ENCODE measurements around the gene SLC25A24.
A peak's percentile ranks its signal among the peaks of the same experiment; 100 is the strongest.
"Not testable (repeated sequence)": the region's sequence is repeated elsewhere in the genome, so short reads cannot be mapped to it uniquely, and the experiment has no call there.

SLC25A24 gene

DNA sequence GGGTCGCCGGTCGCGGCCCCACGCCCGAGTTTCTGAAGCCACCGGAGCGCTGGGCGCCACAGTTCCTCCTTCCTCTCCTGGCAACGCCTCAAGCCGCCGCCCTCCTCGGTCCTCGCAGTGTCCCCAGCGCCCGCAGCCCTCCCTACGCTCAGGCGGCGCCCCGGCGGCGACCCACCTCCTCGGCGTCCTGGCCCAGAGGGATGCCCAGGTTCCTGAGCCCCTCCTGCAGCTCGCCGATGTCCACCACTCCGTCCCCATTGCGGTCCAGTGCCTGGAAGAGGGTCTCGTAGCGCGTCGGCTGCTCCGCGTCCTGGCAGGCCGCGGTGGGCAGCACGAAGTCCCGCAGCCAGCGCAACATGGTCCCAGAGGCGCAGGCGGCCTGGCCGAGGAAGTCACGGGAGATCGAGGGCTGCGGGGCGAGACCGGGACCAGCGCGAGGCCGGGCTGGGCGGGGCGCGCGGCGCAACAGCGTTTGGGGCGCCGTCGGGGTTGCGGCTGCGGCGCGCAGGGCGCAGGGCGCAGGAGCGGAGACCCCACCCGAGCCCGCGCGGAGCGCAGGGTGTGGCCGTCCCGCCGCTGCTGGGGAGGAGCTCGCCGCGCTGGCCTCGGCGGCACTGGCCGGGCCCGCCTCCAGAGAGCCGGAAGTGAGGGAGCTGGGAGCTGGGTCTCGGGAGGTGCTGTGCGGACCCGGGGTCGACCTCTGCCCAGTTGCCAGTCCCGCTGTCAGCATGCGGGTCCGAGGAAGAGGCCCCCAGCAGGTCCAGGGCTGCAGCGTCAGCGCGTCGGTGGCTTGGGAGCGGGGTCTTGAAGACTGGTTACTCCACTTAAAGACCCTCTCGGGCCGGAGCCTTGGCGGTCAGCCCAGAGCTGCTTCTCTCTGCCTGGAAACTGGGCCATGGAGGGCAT, at the start of gene SLC25A24:
Gene SLC25A24 (minus strand): TSS at position 563 of the 906 bp plus-strand sequence. CDS start 205 bp downstream, at position 358.
- DNase-seq, result peak; percentile 91

DNA sequence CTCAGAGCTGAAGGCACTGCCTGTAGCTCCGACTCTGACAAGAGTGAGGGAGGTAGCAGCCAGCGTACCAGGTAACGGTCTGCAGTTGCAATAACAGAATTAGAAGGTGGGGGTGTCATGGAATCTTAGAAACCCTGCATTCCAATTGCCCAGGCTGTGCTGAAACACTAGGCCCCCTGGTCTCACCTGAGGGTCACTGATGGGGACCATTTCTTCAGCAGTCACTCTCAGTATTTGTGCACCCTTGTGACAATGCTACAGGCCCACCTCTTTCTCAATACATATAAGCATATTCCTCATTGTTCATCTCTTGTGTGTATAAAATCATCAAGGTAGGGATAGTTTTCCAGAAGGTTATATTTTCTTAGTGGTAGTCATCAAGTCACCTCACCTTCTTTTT, 43.8 kb upstream of the SLC25A24 start, which contains the start of gene NBPF4:
Gene NBPF4 (minus strand): TSS at position 101 of the 400 bp plus-strand sequence. CDS start 315 bp downstream, outside the sequence.
- DNase-seq, result not testable (repeated sequence)

GRCh38 chr1:108239426-108239825, 39.3 kb upstream of the SLC25A24 start:
- DNase-seq, result not testable (repeated sequence)

DNA sequence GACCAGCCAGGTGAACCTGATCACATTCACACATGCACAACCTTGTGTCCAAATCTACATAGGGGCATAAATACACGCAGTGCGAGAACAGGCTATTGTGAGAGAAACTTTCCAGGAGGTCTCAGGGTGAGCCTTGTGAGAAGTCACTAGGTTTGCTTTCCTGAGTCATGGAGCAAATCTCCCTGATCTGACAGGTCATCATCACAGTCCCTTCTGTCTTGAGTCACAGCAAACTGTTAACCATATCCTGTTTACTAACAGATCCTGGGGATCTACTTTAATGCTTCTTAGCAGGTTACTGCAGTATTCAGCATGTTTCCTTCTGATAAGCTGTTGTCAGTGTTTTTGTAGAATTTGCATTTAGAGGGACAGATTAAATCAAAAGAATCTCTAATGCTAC, 35.2 kb upstream of the SLC25A24 start:
- not testable (repeated sequence) for DNase-seq

GRCh38 chr1:108232183-108232582, 32.0 kb upstream of the SLC25A24 start:
- DNase-seq, result not testable (repeated sequence)

- DNase-seq, result not testable (repeated sequence)
Measured at GRCh38 chr1:108229976-108230375, 29.8 kb upstream of the SLC25A24 start.

- not testable (repeated sequence) for DNase-seq
Measured at GRCh38 chr1:108227772-108228171, 27.6 kb upstream of the SLC25A24 start.

GRCh38 chr1:108226855-108227254, 26.7 kb upstream of the SLC25A24 start:
- not testable (repeated sequence) for DNase-seq

GRCh38 chr1:108223226-108223625, 23.1 kb upstream of the SLC25A24 start:
- DNase-seq, result not testable (repeated sequence)

DNA sequence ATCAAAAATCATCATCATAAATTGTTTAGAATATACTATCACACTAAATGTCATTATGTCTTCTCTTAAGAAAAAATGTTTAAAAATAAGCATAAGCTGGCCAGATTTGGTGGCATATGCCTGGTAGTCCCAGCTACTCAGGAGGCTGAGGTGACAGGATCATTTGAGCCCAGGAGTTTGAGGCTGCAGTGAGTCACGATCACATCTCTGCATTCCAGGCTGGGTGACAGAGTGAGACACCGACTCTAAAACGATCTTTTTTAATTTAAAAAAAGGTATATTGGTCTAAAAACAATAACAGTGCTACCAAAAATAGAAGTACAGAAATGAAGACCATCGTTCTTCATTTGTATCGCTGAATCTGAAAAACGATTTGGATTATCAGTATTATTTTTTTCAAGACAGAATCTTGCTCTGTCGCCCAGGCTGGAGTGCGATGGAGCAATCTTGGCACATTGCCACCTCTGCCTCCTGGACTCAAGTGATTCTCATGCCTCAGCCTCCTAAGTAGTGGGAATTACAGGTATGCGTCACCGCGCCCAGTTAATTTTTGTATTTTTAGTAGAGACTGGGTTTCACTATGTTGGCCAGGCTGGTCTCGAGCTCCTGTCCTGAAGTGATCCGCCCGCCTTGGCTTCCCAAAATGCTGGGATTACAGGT, 17.5 kb upstream of the SLC25A24 start:
- DNase-seq, result not testable (repeated sequence)

DNA sequence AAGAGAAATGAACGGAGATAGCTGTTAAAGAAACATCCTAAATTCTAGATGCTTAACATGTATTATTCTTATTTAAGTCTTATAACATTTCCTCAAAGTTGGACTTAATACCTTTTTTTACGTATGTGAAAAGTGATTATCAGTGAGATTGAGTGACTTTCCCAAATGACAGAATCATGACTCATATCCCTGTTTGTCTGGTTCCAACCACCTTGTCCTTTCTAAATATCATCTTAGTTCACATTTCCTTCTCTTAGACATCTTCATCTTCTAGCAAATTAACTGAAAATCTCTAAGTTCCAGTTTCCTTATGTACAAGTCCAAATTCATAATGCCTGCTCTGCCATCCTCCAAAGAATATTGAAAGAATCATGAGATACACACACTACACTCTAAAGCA, 16.9 kb upstream of the SLC25A24 start:
- DNase-seq, result not testable (repeated sequence)

- DNase-seq, result not testable (repeated sequence)
Measured at GRCh38 chr1:108216028-108216890, 16.1 kb upstream of the SLC25A24 start.

DNA sequence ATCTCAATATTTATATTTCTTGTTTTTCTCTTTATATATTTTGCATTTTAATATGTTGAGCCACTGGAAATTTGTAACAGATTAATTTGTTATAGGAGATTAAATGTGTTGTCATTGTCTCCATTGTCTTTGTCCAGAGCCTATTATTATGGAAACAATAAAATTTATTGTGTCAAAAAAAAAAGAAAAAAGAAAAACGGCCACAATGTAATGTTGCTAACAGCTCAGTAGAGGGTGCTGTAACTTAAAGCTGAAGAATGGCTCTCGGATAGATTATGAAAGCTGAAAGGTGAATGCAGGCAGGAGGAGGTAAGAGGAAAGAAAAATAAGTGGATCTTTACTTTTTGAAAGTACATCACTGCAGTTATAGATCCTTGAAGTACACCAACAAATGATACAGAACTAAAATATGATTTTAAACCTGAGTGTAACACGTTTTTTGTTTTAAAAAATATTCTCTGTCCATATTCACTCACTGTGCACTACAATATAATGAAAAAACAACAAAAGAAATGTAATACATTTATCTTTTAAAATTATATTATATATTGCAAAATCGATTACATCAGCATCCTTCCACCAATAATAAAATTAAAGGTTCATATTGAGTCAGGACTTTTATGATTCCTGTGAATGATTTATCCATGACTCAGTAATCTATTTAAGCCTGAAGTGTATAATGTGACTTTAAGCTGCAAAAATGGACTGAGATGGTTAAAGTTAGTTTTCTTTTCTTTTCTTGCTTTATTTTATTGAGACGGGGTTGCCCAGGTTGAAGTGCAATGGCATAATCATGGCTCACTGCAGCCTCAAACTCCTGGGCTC, 14.7 kb upstream of the SLC25A24 start:
- DNase-seq, result peak; percentile 61

DNA sequence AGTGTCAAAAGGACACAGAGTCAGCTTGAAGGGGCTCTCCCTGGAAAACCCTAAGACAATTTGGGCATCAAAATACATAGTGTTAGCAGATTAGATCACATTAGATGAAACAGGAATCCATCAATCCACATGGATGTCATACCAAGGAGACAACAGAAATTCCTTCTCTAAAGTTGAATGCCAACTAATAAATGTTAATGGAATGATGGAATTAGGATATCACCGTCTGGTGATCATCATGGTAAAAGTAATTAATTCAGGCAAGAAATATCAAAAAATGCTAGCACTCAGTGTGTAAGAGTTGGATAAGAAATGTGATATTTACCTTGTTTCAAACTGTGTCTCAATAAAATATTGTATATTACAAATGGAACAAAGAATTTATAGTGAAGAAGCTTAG, 10.9 kb upstream of the SLC25A24 start:
- no peak for DNase-seq

GRCh38 chr1:108209456-108210108, 9.4 kb upstream of the SLC25A24 start:
- DNase-seq, result no peak

DNA sequence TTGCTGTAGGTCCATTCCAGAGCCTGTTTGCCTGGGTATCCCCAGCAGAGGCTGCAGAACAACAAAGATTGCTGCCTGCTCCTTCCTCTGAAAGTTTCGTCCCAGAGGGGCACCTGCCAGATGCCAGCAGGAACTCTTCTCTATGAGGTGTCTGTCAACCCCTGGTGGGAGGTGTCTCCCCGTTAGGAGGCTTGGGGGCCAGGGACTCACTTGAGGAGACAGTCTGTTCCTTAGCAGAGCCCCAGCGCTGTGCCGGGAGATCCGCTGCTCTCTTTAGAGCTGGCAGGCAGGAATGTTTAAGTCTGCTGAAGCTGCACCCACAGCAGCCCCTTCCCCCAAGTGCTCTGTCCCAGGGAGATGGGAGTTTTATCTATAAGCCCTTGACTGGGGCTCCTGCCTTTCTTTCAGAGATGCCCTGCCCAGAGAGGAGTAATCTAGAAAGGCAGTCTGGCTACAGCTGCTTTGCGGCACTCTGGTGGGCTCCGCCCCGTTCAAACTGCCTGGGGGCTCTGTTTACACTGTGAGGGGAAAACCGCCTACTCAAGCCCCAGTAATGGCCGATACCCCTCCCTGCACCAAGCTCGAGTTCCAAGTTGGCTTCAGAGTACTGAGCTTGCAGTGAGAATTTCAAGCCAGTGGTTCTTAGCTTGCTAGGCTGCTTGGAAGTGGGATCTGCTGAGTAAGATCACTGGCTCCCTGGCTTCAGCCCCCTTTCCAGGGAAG, 8.7 kb upstream of the SLC25A24 start:
- no peak for DNase-seq

- not testable (repeated sequence) for DNase-seq
Measured at GRCh38 chr1:108203582-108203981, 3.4 kb upstream of the SLC25A24 start.

DNA sequence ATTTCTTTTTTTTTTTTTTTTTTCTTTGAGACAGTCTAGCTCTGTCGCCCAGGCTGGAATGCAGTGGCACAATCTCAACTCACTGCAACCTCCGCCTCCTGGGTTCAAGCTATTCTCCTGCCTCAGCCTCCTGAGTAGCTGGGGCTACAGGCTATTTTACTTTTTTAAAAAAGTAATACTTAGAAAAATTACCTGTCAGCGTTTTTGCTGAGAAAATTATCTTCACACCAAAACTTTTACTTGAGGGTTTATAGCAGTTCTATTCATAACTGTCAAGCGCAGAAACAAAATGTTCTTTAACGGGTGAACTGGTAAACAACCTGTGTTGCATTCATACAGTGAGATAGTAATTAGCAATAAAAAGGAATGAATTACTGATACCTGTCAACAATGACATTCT, 1.5 kb upstream of the SLC25A24 start:
- DNase-seq, result no peak

- DNase-seq, result peak; percentile 96
Measured at GRCh38 chr1:108200687-108201051, 526 bp upstream of the SLC25A24 start.

- DNase-seq, result peak; percentile 44
Measured at GRCh38 chr1:108199201-108199691, 897 bp downstream of the SLC25A24 start.

Measured in NCI-H82 (cell line).